HepG2 (cell line): ENCODE measurements around the gene PRM2. TPM values are rescaled to one million over a fixed set of nuclear protein-coding genes. Genes with fewer than 3 reads are reported as not detected.

ENCODE experiments used
- AFF4 ChIP-seq: sonication (generic); formaldehyde crosslinking; IDR thresholded peaks from 2 replicates; pipeline ENCODE4 v1.4.0; 2020; ENCODE audit warnings: missing genetic modification reagents
- CSRNP1 ChIP-seq: sonication (generic); formaldehyde crosslinking; IDR thresholded peaks from 2 replicates; pipeline ENCODE4 v1.8.1; 2023; ENCODE audit warnings: mild to moderate bottlenecking, missing genetic modification reagents
- ESRRA ChIP-seq: sonication (generic); formaldehyde crosslinking; IDR thresholded peaks from 2 replicates; pipeline ENCODE4 v1.5.1; 2020; ENCODE audit warnings: mild to moderate bottlenecking, low read depth, missing genetic modification reagents
- GMEB1 ChIP-seq: sonication (generic); formaldehyde crosslinking; IDR thresholded peaks from 2 replicates; pipeline ENCODE4 v1.5.1; 2020; ENCODE audit warnings: missing genetic modification reagents, mild to moderate bottlenecking, borderline replicate concordance
- HHEX ChIP-seq: IDR thresholded peaks from 2 replicates; pipeline ENCODE4 v1.6.1; 2016; ENCODE audit warnings: control low read depth
- ISX ChIP-seq: sonication (generic); formaldehyde crosslinking; conservative IDR thresholded peaks from 2 replicates; pipeline ENCODE4 v1.5.0; 2020; ENCODE audit warnings: missing genetic modification reagents
- KDM1A ChIP-seq: IDR thresholded peaks from 2 replicates; pipeline ENCODE4 v1.6.1; 2016; ENCODE audit warnings: missing compliant biosample characterization
- MED13 ChIP-seq: sonication (generic); formaldehyde crosslinking; IDR thresholded peaks from 2 replicates; pipeline ENCODE4 v1.5.0; 2020; ENCODE audit warnings: missing genetic modification reagents
- RXRA ChIP-seq: sonication (generic); formaldehyde crosslinking; IDR thresholded peaks from 2 replicates; pipeline ENCODE4 v1.5.1; 2020; ENCODE audit warnings: missing genetic modification reagents
- SAFB2 ChIP-seq: sonication (generic); formaldehyde crosslinking; IDR thresholded peaks from 2 replicates; pipeline ENCODE4 v1.5.1; 2020; ENCODE audit warnings: missing genetic modification reagents, low read depth, mild to moderate bottlenecking, borderline replicate concordance
- ZMAT3 ChIP-seq: sonication (generic); formaldehyde crosslinking; conservative IDR thresholded peaks from 2 replicates; pipeline ENCODE4 v1.7.0; 2021; ENCODE audit warnings: missing genetic modification reagents
- ZNF121 ChIP-seq: sonication (generic); formaldehyde crosslinking; IDR thresholded peaks from 2 replicates; pipeline ENCODE4 v1.5.0; 2020; ENCODE audit warnings: mild to moderate bottlenecking, missing genetic modification reagents
- ZNF780A ChIP-seq: sonication (generic); formaldehyde crosslinking; IDR thresholded peaks from 2 replicates; pipeline ENCODE4 v1.8.0; 2022; ENCODE audit warnings: mild to moderate bottlenecking, missing genetic modification reagents, moderate library complexity
- polyA plus RNA-seq, 8 experiments: library from polyadenylated mRNA; depleted of rRNA in 3 of 8; stranded (reverse) in 7 of 8; unstranded in 1 of 8; fragments of >200 nt; fragmentation: Illumina TruSeq in 4 of 8; extraction: Trizol in 4 of 8; gene quantifications; 2 replicates each; pipeline versions ENCODE4 v1.2.1 to v1.2.3, GENCODE V29; 2011 to 2016; ENCODE audit warnings: low read depth in 4 of 8, missing spikeins in 1 of 8, mixed read lengths in 1 of 8; ENCODE audit not compliant: insufficient read depth in 1 of 8
- total RNA-seq, 5 experiments: library from RNA; depleted of rRNA; stranded (reverse); fragments of >200 nt; fragmentation: Illumina TruSeq; extraction: Trizol; gene quantifications; 2 replicates each; pipeline ENCODE4 v1.2.3, GENCODE V29; 2016; ENCODE audit warnings: low read depth in 1 of 5
- TF ChIP-seq, protein P1 (sequence below): sonication (generic); formaldehyde crosslinking; IDR thresholded peaks from 2 replicates; pipeline ENCODE4 v1.8.0; 2022; ENCODE audit warnings: mild to moderate bottlenecking, missing genetic modification reagents, moderate library complexity

Gene PRM2
- total and polyA plus RNA-seq, 2 of the 13 experiments (the other 11 are each of a cell fraction or from before 2014, with no cell fraction given) = 0.54 TPM; not detected in 1

DNA sequence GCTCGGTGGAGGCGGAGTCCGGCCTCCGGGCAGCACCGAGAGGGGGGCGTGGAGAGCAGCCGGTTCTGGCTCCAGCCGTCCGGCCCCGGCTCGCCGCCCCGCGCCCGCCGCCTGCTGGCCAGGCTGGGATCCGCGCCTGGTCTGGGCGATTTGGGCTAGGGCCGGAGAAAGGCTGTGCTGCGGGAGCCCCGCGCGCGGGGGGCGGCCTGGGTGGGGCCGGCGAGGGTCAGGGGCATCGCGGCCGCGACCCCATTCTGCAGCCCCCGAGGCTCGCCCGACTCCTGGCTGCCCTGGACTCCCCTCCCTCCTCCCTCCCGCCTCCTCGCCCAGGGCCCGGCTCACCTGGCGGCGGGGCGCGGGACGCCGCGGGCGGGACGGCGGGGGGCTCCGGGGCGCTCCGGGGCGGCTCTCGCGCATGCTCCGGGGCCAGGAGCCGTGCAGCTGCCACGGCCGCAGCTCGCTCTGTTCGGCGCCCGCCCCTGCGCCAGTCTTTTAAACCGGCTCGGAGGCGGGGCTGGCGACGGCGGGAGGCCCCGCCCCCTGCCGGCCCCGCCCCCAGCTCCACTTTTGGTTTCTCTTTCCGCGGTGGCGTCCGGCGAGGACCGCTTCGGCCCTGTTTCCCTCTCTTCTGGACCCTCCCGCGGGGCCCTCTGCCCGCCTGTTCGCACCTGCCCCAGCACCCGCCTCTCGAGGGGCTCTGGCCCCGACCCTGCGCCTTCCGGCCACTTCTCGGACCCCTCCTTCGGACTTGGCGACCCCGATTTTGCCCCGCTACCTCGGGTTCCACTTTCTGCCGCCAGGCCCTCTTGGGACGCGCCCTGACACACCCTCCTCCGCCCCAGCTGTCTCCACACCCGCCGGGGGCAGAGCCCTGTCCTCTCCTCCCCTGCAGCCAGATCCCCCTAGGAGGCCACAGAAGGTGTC lies 20.3 kb downstream of the PRM2 start, which contains the start of gene SOCS1 (continued):
- TF ChIP-seq AFF4 (CRISPR knock-in tag) = 0 out of 2 replicates have a peak, but pooled peaks have one; percentile 68
- no peak for TF ChIP-seq HHEX (CRISPR knock-in tag)
- TF ChIP-seq ZMAT3 (CRISPR knock-in tag) = peak; percentile 84
- no peak for TF ChIP-seq ESRRA (CRISPR knock-in tag)
- peak; percentile 7 for TF ChIP-seq MED13
- TF ChIP-seq, protein P1, sequence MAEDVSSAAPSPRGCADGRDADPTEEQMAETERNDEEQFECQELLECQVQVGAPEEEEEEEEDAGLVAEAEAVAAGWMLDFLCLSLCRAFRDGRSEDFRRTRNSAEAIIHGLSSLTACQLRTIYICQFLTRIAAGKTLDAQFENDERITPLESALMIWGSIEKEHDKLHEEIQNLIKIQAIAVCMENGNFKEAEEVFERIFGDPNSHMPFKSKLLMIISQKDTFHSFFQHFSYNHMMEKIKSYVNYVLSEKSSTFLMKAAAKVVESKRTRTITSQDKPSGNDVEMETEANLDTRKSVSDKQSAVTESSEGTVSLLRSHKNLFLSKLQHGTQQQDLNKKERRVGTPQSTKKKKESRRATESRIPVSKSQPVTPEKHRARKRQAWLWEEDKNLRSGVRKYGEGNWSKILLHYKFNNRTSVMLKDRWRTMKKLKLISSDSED (CRISPR knock-in tag) = peak; percentile 23; the same call in 1 of the 2 replicates
- TF ChIP-seq ZNF780A (CRISPR knock-in tag) = no peak
- peak; percentile 87 for TF ChIP-seq CSRNP1
- TF ChIP-seq ZNF121 (CRISPR knock-in tag) = peak; percentile 61
- no peak; the same call in 1 of the 2 replicates for TF ChIP-seq SAFB2 (CRISPR knock-in tag)
- TF ChIP-seq ISX (CRISPR knock-in tag) = peak; percentile 92
- TF ChIP-seq GMEB1 = no peak
- TF ChIP-seq KDM1A (CRISPR knock-in tag) = no peak
- 0 out of 2 replicates have a peak, but pooled peaks have one; percentile 52 for TF ChIP-seq RXRA (CRISPR knock-in tag)
